NCI-H2107 treated with DMSO at 0.1 percent for 48 hours (cell line): ENCODE measurements around the gene ADAMTSL3.

Experiments used
- DNase-seq: peaks from one replicate; lab custom pipeline; 2025; ENCODE audit not compliant: unreplicated experiment; lab: John Stamatoyannopoulos, UW

Gene ADAMTSL3

DNA sequence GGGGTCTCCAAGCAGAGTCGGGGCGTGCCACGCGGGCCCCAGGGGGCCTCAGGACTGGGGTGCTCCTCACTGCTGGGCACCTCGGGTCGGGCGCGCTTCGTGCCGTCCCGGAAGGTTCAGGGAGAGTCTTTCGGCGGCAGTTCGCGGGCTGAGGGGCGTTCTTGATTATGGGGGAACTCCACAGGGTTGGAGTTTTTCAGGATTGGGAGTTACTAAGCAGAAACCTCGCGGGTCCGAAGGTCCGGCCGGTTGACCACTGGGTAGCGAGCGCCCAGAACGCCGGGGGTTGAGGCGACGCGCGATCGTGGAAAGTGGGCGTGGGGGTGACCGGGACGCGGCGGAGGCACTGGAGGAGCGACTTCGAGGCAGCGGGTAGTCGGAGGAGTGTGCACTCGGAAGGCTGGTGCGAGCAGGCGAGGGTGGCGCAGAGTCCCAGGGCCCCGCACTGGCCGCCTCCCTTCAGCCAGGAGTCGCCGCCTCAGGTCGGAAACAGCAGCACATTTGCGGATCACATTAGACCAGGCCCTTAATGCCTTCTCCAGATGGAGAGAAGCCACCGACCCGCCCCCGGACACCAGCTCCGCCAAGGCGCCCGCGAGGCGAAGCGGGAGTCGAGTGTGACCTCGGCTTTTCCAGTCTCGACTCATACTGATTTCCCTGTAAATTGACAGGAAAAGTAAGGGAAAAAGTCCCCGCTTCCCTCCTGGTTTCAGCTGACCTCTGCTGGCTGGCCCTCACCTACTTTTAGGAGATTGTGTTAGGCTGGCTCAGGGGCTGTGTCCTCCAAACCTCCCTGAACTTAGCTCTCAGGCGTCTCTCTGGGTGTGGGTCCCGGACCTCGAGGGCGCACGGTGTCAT lies 685 bp downstream of the ADAMTSL3 start:
- DNase-seq: no peak

DNA sequence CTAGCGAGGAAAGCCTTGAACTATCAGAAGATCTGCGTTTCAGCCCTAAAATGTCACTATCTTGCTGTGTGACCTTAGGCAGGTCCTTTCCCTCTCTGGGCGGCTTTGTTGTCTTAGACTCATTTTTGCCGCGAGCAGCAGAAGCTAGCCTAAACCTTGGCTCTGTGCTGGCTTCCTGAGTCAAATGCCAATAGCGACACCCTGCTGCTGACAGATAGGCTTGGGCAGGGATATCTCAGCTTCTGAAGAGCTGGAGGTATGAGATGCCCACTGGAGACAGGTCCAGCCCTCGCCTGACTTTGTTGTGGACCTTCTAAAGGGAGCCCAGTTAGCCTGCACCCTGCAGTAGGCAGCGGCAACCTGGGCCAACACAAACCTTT lies 1.3 kb downstream of the ADAMTSL3 start:
- no peak for DNase-seq

DNA sequence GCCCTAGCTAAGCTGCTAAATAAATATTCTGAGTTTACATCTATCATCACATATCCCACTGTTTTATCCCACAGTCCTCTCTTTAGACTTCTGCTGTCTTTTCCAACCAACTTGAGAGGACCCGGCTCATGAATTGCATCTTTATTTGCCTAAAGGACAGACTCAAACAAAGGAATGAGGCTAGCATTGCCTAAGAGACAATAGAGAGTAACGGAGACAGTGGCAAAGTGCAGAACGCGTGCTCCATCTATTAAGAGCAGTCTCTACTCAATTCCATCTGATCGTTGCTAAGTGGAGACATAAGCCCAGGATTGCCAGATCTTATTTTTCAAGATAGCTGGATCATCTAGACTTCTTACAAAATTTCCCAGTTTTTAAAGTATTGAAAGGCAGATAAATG lies 2.3 kb downstream of the ADAMTSL3 start:
- no peak for DNase-seq

DNA sequence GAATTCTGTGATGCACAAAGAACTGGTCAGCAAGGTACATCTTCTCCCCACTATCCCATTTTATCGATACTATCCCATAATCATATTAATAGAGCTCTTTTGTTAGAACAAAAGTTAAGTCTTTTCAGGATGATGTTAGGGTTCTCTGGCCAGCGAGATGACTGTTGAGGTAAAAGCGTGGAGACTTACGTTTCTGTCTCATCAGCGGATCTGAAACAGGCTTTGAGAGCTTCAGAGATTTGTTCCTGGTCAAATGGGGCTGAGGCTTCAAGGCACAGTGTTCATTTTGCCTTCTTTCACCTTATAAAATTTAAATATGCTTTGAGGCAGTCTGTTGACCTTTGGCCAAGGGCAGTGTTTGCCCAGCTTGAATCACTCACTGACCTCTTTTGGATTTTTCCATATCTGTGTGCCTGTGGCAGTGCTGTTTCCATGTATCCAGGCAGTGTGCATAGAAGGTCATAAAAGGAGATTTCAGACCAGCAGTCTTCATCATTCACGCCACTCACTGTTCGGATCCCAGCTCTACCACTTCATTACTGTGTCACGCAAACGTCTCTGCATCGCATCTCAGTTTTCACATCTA lies 3.1 kb downstream of the ADAMTSL3 start:
- no peak for DNase-seq

DNA sequence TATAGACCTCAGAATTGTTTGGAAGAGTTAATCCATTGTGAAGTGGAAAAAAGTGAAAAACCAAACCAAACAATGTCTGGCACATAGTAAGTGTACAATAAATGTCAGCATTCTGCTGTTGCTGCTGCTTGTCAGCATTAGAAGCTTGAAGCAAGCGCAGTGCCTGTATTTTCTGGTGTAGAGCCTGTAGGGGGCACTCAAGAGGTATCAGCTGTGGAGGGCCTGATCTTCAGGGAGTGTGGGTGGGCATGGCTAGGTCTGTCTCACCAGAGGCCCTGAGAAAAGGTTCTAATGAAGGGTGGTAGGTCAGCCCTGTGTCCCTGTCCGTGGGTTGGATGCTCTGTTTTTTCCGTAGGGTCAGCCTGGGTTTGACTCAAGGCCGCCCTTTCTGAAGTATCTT lies 3.6 kb downstream of the ADAMTSL3 start:
- DNase-seq: no peak

DNA sequence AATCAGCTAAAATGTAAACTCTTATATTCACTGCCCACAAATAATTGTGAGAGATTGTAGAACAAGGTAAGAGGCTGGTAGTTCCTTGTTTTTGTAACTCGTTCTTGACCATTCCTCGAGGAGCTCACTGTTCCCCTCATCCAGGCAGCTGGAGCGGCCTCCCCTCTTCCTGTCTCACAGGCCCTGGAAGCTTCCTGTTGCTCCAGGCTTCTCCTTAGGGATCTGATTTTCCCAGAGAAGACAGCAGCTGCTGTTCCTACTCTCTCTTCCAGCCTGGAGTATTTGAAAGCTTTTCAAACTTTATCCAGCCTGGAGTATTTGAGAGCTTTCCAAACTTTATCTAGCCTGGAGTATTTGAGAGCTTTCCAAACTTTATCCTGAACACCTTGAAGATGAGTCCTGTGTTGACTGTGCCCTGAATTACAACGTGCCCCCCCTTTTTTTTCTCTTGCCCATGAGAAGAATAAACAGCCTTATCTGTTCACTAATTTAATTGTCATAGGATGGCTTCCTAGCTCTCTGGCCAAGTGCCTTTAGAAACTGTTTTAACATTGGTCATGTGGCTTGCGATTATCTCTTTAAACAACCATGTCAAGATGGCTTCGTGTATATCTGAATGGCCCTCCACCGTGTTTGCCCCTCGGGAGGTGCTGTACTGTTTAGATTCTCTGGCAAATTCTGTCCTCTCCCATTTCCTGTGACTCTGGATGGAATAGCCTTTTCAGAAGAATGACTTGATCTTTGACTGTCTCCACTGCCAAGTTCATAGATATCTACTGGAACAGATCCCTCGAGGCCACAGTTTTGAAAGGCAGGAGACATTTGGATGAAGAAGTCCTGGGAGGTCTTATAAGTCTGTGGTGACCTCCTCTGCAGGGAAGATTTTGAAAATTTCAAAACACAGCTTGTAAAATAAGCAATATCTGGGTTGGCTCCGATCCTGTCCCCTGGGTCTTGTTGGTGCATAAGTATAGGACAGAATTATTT lies 4.8 kb downstream of the ADAMTSL3 start:
- DNase-seq: no peak

DNA sequence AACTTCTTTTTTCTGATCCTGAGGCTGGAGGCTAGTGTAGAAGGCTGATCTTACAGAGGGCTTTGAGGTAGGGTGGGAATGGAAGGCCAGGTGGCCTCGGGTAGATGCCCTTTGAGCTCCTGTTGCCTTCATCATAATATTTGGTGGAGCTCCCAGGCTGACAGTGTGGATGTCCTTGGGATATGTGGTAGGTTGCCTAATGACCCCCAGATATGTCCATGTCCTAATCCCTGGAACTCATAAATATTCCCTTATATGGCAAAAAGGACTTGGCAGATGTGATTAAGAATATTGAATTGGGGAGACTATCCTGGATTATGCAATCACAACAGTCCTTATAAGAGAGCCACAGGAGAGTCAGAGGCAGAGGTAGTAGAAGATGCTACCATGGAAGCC lies 5.5 kb downstream of the ADAMTSL3 start:
- DNase-seq: no peak

DNA sequence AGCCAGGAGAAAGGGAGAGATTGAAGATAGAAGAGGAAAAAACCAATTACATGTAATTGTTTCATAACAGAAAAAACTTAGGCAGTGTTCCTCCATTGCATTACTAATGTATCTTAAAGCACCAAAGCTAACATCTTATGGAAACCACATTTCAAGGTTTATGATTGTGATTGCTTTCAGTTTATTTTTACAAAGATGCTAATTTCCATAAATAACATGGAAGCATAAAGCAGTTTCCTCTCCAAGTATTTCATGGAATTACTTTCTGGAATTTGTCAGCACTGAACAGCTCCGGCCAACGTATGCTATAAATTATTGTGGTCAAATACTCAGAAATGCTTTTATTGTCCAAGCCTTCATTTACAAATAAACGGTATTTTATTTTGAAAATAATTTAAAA lies 11.6 kb downstream of the ADAMTSL3 start:
- DNase-seq: no peak

DNA sequence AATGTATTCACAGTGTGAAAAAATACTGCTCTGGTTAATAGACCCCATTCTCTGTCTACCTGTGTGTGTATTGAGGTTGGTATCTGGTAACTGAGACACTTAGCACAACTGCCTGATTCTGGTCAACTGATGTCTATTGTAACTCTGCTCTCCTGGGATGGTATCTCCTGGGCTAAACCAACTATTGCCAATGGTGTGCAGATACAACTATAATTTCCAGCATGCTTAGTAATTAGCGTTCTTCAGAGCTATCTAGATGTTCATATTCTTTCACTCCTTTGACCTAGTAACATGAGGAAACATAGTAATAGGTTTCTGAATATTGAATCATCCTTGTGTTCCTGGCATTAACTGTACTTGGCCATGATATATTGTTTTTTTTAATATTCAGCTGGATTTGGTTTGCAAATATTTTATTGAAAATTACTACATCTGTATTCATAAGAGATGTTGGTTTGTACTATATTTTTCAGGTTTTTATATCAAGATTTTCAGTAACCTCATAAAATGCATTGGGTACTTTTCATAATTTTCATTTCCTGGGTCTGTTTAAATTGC lies 16.8 kb downstream of the ADAMTSL3 start:
- no peak for DNase-seq

DNA sequence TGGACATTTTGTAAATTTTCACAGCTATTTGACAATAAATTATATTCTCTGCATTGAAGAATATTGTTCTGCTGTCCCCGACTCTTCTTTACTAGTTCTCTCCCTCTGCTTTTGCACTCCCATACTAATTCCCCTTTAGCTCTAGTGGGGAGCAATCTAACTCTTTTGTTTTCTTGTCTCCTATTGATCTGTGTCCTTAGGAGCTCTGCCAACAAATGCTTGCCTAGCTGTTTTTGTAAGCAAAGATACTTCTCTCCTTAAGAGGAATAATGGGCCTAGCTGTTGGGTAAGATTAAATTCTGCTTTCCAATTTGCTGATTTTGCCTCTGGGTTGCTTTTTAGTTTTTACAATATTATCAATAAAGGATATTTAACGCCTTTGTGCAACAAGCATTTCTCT lies 17.7 kb downstream of the ADAMTSL3 start:
- no peak for DNase-seq

DNA sequence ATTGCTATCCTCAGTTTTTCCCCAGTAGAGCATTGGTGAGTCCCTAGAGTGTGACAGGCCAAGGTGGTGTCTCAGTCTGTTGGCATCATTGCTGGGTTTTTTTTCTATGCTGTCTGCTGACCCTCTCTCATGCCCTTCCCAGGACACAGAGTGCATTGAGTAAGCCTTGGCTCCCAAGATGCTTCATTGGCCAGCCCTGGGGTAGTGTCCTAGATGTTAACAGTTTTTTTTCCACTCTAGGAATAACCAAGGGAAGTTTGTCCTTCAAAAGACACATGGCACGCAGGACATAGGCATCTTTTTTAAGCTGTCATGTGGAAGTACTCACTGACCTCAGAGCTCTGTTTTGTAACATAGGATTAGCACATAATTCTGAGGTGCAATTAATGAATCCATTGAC lies 19.5 kb downstream of the ADAMTSL3 start:
- no peak for DNase-seq

DNA sequence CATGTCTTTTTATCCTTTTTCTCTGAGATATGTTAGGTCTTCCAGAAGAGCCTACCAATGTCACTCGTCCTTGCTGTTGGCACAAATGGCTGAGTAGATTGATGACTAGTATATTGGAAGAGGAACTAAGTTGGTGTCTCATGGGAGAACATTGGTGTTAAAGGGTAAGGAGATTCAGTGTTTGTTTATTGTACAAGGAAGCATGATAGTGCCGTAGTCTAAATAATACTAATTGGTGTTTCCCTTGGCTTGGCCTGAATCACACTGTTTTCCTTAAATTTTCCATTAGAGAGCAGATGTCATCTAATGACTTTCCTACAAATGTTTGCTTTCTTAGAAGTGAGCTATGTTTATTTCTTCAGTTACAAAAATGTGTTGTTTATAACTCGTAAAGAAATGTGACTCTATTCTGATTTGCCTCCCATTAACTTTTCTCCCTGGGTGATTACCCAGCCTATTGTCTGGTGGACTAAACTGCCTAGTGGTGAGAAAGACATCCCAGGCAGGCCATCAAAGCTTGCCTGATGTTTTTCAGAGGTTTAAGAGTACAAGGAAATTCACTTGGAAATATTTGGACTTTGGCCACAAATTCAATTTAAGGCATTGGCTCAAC lies 28.7 kb downstream of the ADAMTSL3 start:
- DNase-seq: no peak

DNA sequence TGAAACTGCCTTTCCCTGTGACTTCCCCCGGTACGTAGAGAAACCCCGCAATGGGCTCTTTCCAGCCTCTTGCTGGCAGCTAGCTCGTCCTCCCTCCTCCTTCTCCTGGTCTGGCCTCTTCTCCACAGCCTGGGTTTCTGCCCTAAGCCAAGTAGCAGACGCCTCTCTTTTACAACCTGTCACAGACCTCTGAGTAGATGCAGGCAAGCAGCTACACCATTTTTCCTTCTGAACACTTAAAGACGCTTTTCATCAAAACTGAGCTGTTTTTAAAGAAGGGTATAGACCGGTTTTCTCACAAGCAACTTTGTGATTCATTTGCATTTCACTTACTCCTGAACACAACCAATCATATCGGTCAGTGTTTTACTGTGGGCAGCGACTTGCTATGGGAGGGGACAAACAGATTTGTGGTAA lies 32.0 kb downstream of the ADAMTSL3 start:
- DNase-seq: no peak

DNA sequence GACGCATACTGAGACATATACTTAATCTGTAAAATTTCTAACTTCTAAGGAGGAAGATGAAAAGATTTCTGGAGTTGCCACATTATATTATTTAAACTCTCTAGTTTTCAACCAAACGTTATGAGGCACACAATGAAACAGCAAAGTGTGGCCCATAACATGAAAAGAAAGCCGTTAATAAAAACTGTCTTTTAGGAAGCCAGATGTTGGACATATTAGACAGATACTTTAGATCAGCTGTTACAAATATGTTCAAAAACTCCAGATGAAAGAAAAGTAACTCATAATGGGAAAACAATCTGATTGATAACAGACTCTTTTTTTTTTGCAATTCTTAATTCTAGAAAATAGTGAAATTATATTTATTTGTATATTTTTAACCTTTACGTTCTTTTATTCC lies 34.3 kb downstream of the ADAMTSL3 start:
- DNase-seq: no peak

DNA sequence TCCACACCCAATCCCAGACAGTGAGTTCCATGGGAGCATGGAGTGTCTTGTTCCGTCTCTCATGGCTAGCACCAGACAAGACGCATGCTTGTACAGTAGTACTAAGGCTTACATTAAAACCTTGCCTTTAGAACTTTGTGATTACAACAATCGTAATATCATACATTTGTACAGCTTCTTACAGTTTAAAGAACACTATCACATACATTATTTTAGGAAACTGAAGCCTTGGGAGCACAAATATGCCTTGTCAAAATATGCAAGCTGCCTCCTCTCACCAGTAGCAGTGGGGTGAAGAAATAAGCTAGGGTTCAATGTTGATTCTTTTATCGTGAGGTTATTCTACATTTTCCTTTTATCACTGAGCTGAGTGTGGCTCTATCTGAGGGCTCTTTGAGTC lies 36.8 kb downstream of the ADAMTSL3 start:
- DNase-seq: no peak

DNA sequence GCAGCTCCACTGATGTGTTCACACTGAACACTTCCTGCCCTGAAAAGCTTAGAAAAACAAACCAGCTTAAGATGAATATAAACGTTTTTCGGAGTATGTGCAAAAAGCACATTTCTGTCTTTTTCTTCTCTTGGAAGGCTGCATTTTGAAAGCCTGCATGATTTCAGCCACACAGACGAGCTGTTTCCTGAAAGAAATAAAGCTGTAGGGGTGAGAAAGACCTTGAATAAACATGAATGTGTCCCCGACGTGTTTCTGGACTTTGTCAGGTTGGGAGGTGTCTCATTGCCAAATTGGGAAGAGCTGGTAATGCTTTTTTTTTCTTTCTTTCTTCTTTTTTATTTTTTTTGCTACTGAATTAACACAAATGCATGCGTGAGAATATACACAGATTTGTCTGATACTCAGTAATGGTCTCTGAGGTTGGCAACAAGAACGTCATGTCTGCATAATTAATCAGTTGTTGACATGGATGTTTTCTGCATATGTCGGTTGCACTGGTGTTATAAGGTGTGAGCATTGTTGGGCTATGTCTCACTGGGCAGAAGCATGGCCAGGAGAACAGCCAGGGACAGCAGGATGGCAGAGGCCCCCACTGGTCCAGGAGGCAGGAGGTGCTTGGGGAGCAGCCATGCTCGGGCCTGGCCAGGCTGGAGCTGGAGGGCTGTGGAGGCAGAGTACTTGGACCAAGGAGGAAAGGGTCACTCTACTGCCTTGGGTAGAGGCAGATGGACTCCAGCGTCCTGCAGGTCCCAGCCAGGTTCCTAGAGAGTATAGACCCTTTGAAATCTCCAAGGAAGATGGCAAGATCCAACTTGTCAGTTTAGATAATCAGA lies 39.0 kb downstream of the ADAMTSL3 start:
- DNase-seq: no peak

DNA sequence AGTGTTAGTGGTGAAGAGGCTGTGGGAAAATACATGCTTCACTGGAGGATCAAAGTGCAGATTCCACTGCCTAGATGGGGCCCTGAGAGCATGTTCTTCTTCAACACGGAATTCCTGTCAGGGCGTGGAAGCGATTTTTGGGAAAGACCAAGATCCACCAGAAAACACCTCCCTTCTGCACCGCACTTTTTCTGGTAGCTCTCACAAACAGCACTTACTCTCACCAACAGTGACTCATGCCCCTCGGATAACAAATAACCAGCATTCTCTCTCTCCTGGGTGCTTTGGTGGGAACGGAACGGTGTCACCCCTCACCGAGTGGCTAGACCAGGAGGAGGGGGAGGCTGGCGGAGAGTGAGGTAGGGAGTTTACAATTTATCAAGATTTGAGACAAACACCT lies 40.1 kb downstream of the ADAMTSL3 start:
- no peak for DNase-seq

DNA sequence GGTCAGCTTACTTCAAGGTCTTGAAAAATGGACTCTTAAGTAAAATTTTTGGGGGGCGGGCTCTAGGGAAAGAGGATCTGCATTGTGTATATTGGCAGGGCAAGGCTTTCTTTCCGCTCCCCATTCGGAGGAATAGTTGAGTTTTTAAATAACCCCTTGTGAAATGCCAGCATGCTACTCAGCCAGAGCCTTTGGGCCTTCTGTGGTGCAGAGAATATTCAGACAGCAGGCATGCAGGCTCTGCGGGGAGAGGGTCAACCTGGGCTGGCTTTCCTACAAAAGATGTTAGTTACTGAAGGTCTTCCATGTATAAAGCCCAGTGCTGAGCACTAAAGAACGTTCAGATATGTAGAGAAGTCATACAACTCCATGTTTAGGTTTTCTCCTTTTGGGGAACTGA lies 40.6 kb downstream of the ADAMTSL3 start:
- no peak for DNase-seq

DNA sequence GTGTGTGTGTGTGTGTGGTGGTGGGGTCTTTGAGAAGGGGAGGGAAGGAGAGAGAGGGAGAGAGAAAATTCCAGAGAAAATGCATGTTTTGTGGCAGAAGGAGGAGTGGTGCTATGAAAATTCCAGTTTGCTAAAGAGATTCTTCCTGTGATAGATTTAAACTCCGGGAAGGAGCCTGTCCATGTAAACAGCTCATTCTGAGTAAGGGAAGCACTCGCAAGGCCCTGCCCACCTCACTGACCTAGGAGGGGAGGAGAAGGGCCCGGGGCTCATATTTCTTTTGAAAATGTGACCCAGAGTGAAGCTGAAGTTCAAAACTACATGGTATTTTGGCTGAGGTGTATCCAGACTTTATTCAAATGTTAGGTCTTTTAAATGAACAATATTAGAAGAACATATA lies 41.3 kb downstream of the ADAMTSL3 start:
- no peak for DNase-seq

DNA sequence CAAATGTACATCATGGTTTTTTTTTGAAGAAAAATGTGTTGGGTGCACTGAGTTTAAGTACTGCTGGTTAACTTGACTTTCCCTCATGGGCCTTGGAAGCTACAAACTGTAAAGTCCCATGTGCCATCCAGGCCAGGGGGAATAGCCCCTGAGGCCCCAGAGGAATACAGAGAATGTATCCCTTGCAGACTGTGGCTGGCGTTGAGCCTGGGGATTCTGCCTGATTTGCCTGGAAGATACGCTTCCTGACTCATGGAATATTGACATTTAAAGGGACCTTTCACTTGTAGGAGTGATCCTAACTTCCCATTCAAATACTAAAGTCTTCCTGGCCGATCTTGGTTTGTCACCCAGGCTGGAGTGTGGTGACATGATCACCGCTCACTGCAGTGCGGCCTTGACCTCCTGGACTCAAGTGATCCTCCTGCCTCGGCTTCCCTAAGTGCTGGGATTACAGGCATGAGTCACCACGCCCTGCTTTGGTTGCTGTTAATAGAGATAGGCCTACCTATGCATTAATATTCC lies 42.0 kb downstream of the ADAMTSL3 start:
- DNase-seq: no peak
